Transverse colon (tissue), 1 donor: ENCODE results near the gene WDR26.

Experiments
- EP300 ChIP-seq: sonication (generic); formaldehyde crosslinking; IDR thresholded peaks from one replicate; pipeline ENCODE4 v1.6.1; 2017; ENCODE audit warnings: antibody characterized with exemption, low read depth
- POLR2A ChIP-seq: fragments of 450-650 bp; IDR thresholded peaks from one replicate; pipeline ENCODE4 v1.6.1; 2016; ENCODE audit warnings: antibody characterized with exemption, mild to moderate bottlenecking, moderate library complexity

- TF ChIP-seq EP300: no peak
- no peak for TF ChIP-seq POLR2A
Observed at GRCh38 chr1:224343679-224344078, 90.9 kb downstream of the WDR26 start.
